SK-N-MC (cell line): ENCODE results near the gene GIGYF2.

Experiments
- EZH2 ChIP-seq: fragments of 200-600 bp; sonication (generic); IDR thresholded peaks from one replicate; pipeline ENCODE4 v1.6.1; 2017; ENCODE audit warnings: antibody characterized with exemption
- FOXP2 ChIP-seq: optimal IDR thresholded peaks from 2 replicates; pipeline ENCODE3; 2011; ENCODE audit warnings: mild to moderate bottlenecking, moderate library complexity; ENCODE audit not compliant: insufficient read depth; ENCODE audit errors: extremely low read length, control extremely low read depth
- POLR2AphosphoS5 ChIP-seq: IDR thresholded peaks from 2 replicates; pipeline ENCODE4 v1.6.1; 2012; ENCODE audit warnings: mild to moderate bottlenecking, low read depth, low read length, borderline replicate concordance

DNA sequence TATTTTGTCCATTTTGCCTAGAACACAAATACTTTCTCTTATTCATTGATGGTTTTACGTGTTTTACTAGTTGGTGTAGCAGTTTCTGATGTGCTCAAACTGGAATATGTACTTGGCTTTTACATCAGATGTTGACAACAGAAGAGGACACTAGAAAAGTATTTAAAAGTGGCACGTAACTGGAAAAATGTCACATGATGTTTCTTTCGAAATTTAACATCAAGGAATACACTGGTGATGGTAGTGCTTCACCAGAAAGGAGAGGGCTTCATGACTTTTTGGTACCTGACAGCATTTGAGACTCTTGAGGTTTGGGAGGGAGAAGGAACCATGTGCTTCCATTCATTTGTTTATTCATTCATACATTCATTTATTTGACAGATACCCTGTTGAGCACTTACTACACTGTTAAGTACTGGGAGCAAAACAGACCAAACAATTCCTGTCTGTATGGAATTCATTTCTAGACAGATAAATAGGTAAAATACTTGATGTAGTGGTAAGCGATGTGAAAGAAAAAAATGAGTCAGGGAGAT, 1.5 kb downstream of the GIGYF2 start:
- TF ChIP-seq EZH2 (no peak), POLR2AphosphoS5 (no peak), FOXP2 (no peak)
